ENCODE data around the gene RGL3. TPM values are rescaled to one million over a fixed set of nuclear protein-coding genes. Genes with fewer than 3 reads are reported as not detected.

The RGL3 gene
- total RNA-seq, 2 donors from 2014 or later: 5.1 to 8.6 TPM

DNA sequence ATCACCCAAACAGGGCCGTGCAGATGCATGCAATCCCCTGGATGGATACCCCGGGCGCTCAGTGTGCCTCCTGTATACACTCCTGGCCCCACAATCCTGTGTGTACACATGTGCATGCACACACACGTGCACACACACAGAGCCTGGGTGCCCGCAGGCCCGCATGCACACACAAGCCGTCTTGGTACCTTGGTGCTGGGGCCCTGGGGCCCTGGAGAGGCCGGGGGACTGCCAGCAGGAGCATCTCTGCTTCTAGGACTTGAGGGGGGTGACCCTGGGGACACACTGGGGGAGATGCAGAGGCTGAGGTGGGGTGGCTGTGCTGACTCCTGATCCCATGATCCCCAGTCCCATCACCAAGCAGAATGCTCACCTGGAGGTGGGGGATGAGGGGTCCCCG, 19.4 kb downstream of the RGL3 start:
- DNase-seq (ENCODE audit: low spot score): no peak
- H3K4me3 ChIP-seq: no peak overlapping the region
- H3K9me3 ChIP-seq: no peaks in the 10 kb centered on the region
- TF ChIP-seq POLR2AphosphoS5 (IDR thresholded peaks at IDR 0.05): no peak
- no peak for TF ChIP-seq POLR2A (IDR thresholded peaks at IDR 0.05)
- TF ChIP-seq, protein P1, sequence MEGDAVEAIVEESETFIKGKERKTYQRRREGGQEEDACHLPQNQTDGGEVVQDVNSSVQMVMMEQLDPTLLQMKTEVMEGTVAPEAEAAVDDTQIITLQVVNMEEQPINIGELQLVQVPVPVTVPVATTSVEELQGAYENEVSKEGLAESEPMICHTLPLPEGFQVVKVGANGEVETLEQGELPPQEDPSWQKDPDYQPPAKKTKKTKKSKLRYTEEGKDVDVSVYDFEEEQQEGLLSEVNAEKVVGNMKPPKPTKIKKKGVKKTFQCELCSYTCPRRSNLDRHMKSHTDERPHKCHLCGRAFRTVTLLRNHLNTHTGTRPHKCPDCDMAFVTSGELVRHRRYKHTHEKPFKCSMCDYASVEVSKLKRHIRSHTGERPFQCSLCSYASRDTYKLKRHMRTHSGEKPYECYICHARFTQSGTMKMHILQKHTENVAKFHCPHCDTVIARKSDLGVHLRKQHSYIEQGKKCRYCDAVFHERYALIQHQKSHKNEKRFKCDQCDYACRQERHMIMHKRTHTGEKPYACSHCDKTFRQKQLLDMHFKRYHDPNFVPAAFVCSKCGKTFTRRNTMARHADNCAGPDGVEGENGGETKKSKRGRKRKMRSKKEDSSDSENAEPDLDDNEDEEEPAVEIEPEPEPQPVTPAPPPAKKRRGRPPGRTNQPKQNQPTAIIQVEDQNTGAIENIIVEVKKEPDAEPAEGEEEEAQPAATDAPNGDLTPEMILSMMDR (IDR thresholded peaks at IDR 0.05): no peak
- intact Hi-C loops (cut with DNase I): no loop called here
- H3K36me3 ChIP-seq: no peaks in the 10 kb centered on the region
- H3K27ac ChIP-seq: no peak overlapping the region
- H3K4me1 ChIP-seq (replicated peaks): no peaks in the 10 kb centered on the region
- no peaks in the 10 kb centered on the region for H3K27me3 ChIP-seq (replicated peaks; ENCODE audit: insufficient read depth)
- WGBS: 93% methylated on average over 9 of the region's 9 CpGs

DNA sequence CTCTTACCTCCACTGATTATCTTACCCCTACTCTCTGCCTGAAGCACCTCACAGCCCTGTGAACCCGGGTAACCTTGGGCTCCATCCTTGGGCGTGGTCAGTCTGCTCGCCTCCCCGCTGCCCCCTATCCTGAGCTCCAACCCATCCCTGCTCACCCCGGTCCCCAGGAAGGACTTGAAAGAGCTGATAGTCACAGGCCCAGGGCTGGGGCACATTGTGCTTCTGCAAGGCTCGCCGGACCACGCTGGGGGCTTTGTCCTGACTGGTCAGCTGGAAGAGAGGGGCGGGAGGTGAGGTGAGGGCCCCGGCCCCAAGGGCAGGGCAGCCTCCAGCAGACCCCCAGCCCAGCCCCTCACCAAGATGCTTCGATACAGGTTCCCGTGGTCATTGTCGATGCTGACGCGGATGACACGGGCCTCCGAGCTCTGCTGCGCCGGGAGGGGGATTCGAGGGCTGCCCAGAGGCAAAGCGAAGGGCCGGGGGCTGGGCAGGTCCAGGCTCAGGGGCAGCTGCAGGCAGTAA, 22.0 kb downstream of the RGL3 start:
- H3K4me3 ChIP-seq: no peak overlapping the region
- WGBS: 87% methylated on average over 22 of the region's 22 CpGs
- DNase-seq (ENCODE audit: low spot score): no peak
- H3K27me3 ChIP-seq (replicated peaks; ENCODE audit: insufficient read depth): no peaks in the 10 kb centered on the region
- no peak overlapping the region for H3K27ac ChIP-seq
- intact Hi-C loops (cut with DNase I): no loop called here
- H3K36me3 ChIP-seq: no peaks in the 10 kb centered on the region
- H3K4me1 ChIP-seq (replicated peaks): no peaks in the 10 kb centered on the region
- H3K9me3 ChIP-seq: no peaks in the 10 kb centered on the region
- TF ChIP-seq POLR2AphosphoS5 (IDR thresholded peaks at IDR 0.05): no peak
- no peak for TF ChIP-seq POLR2A (IDR thresholded peaks at IDR 0.05)
- TF ChIP-seq, protein P1 (IDR thresholded peaks at IDR 0.05): no peak

DNA sequence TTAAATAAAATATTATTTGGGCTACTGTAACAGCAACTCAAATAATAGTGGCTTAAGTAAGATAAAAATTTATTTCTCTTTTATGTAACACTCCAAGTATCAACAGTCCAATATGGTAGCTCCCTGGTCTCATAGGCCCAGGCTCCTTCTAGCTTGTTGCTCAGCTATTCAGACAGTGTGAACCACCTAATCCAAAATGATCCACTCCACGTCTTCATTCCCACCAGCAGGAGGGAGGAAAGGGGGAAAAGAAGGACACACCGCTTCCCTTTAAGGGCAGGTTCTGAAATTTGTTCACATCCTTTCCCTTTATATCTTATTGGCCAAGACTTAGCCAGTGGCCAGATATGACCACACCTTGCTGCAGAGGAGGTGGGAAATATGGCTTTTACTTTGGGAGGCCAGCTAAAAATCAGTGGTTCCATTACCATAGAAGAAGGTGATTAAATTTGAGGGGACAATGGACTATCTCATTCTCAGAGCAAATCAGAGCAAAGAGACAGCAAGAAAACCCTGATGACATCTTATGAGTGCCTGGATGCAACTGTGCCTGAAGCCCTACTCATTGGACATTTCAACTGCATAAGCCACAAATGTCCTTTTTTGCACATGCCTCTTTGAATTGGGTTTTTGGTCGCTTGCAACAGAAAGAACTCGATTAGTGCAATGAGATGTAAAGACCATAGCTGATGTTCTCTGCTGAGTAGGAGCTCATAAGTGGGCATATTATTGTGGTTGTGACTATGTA, 28.0 kb downstream of the RGL3 start:
- 88% methylated on average over 4 of the region's 4 CpGs for WGBS
- intact Hi-C loops (cut with DNase I): no loop called here
- no peaks in the 10 kb centered on the region for H3K9me3 ChIP-seq
- H3K4me3 ChIP-seq: no peak overlapping the region
- H3K4me1 ChIP-seq (replicated peaks): no peaks in the 10 kb centered on the region
- no peaks in the 10 kb centered on the region for H3K36me3 ChIP-seq
- no peak for TF ChIP-seq POLR2A (IDR thresholded peaks at IDR 0.05)
- TF ChIP-seq POLR2AphosphoS5 (IDR thresholded peaks at IDR 0.05): no peak
- TF ChIP-seq, protein P1 (IDR thresholded peaks at IDR 0.05): no peak
- H3K27me3 ChIP-seq (replicated peaks; ENCODE audit: insufficient read depth): no peaks in the 10 kb centered on the region
- DNase-seq (ENCODE audit: low spot score): no peak
- no peak overlapping the region for H3K27ac ChIP-seq

DNA sequence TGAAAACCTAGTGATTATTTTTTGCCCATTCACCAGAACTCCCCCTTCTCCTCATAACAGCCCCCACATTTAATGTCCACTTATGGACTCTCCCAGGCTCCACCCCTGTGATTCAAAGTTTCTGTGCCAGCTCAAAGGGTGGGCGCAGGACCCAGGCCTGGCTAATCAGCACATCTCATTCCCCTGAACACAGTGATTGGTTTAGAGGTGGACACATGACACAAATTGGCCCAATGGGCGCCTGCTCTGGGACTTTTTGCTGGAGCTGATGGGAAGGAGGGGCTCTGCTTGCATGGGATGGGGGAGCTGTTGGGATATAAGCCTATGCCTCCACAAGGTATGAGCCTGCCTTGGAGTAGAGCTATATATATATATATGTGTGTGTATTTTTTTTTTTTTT, 28.8 kb downstream of the RGL3 start:
- DNase-seq (ENCODE audit: low spot score): no peak
- no peak for TF ChIP-seq POLR2A (IDR thresholded peaks at IDR 0.05)
- no peak for TF ChIP-seq POLR2AphosphoS5 (IDR thresholded peaks at IDR 0.05)
- TF ChIP-seq, protein P1 (IDR thresholded peaks at IDR 0.05): no peak
- Histone ChIP-seq H3K9me3 (no peaks in the 10 kb centered on the region), H3K4me1 (replicated peaks) (no peaks in the 10 kb centered on the region), H3K27ac (no peak overlapping the region), H3K36me3 (no peaks in the 10 kb centered on the region), H3K4me3 (no peak overlapping the region), H3K27me3 (replicated peaks; ENCODE audit: insufficient read depth) (no peaks in the 10 kb centered on the region)
- 90% methylated on average over 2 of the region's 2 CpGs for WGBS
- intact Hi-C loops (cut with DNase I): no loop called here

Data from prostate gland (tissue), 2 donors.